Measurements from ENCODE around the gene MCEMP1. TPM values are rescaled to one million over a fixed set of nuclear protein-coding genes. Genes with fewer than 3 reads are reported as not detected.
"Not testable (repeated sequence)": the region's sequence is repeated elsewhere in the genome, so short reads cannot be mapped to it uniquely, and the experiment has no call there.

Gene MCEMP1
- total RNA-seq, 1 donor from 2014 or later, result not detected

- Histone ChIP-seq H3K9me3 (ENCODE audit: low read depth) (no peaks in the 10 kb centered on the region), H4K20me1 (ENCODE audit: low read depth) (no peaks in the 10 kb centered on the region), H3K27me3 (no peaks in the 10 kb centered on the region), H3K36me3 (no peaks in the 10 kb centered on the region), H3K27ac (no peak overlapping the region), H2AFZ (replicated peaks) (no peak overlapping the region), H3K4me3 (no peak overlapping the region), H3K9ac (no peak overlapping the region), H3K4me1 (no peaks in the 10 kb centered on the region), H3F3A (ENCODE audit: low read depth) (peaks cover 11% of the 10 kb centered on the region), H3K4me2 (no peak overlapping the region), H3K79me2 (ENCODE audit: low read depth) (no peaks in the 10 kb centered on the region)
- H3K4me1 Mint-ChIP-seq, result no peaks in the 10 kb centered on the region
- H3K9me3 Mint-ChIP-seq, result peaks cover 2% of the 10 kb centered on the region
- no peak overlapping the region for H3K4me3 Mint-ChIP-seq
- H3K36me3 Mint-ChIP-seq, result no peaks in the 10 kb centered on the region
- H3K27me3 Mint-ChIP-seq (ENCODE audit: insufficient read depth, low read depth), result peaks cover 7% of the 10 kb centered on the region
- no peak overlapping the region for H3K27ac Mint-ChIP-seq
- TF ChIP-seq EZH2 (IDR thresholded peaks at IDR 0.05) (no peak), EZH2phosphoT487 (IDR thresholded peaks at IDR 0.05) (no peak), CTCF (IDR thresholded peaks at IDR 0.05) (no peak)
- DNase-seq (ENCODE audit: low spot score), result no peak
Measured at GRCh38 chr19:7642295-7643030, 34.4 kb upstream of the MCEMP1 start.

- DNase-seq (ENCODE audit: low spot score), result no peak
- Histone ChIP-seq H3K4me2 (no peak overlapping the region), H3K79me2 (ENCODE audit: low read depth) (no peaks in the 10 kb centered on the region), H3K4me3 (no peak overlapping the region), H2AFZ (replicated peaks) (no peak overlapping the region), H3K9ac (no peak overlapping the region), H4K20me1 (ENCODE audit: low read depth) (no peaks in the 10 kb centered on the region), H3K27me3 (no peaks in the 10 kb centered on the region), H3K36me3 (no peaks in the 10 kb centered on the region), H3K9me3 (ENCODE audit: low read depth) (no peaks in the 10 kb centered on the region), H3K27ac (no peak overlapping the region), H3K4me1 (no peaks in the 10 kb centered on the region), H3F3A (ENCODE audit: low read depth) (peaks cover 11% of the 10 kb centered on the region)
- no peak for TF ChIP-seq EZH2phosphoT487 (IDR thresholded peaks at IDR 0.05)
- no peak for TF ChIP-seq CTCF (IDR thresholded peaks at IDR 0.05)
- TF ChIP-seq EZH2 (IDR thresholded peaks at IDR 0.05), result no peak
- Mint-ChIP-seq H3K36me3 (no peaks in the 10 kb centered on the region), H3K9me3 (peaks cover 2% of the 10 kb centered on the region), H3K4me1 (no peaks in the 10 kb centered on the region), H3K4me3 (no peak overlapping the region), H3K27me3 (ENCODE audit: insufficient read depth, low read depth) (peaks cover 7% of the 10 kb centered on the region), H3K27ac (no peak overlapping the region)
Measured at GRCh38 chr19:7643031-7643415, 33.9 kb upstream of the MCEMP1 start.

- H4K20me1 ChIP-seq (ENCODE audit: low read depth); H3K27ac Mint-ChIP-seq; H3K9ac ChIP-seq; H3K27ac ChIP-seq; H2AFZ ChIP-seq (replicated peaks); H3K27me3 ChIP-seq; H3K9me3 ChIP-seq (ENCODE audit: low read depth); H3K4me3 ChIP-seq; H3K79me2 ChIP-seq (ENCODE audit: low read depth); H3K36me3 ChIP-seq; H3K4me3 Mint-ChIP-seq; H3K4me1 Mint-ChIP-seq; H3K27me3 Mint-ChIP-seq (ENCODE audit: insufficient read depth, low read depth); H3K36me3 Mint-ChIP-seq; H3K9me3 Mint-ChIP-seq; H3K4me1 ChIP-seq; H3K4me2 ChIP-seq; DNase-seq (ENCODE audit: low spot score): not testable (repeated sequence)
- H3F3A ChIP-seq (ENCODE audit: low read depth), result peaks cover 11% of the 10 kb centered on the region
Measured at GRCh38 chr19:7643629-7644549, 33.0 kb upstream of the MCEMP1 start.

- no peak for DNase-seq (ENCODE audit: low spot score)
- H3K4me1 ChIP-seq, result no peaks in the 10 kb centered on the region
- H3K4me1 Mint-ChIP-seq, result no peaks in the 10 kb centered on the region
- H3K27ac Mint-ChIP-seq, result no peak overlapping the region
- no peak overlapping the region for H3K4me3 ChIP-seq
- H3K27ac ChIP-seq, result no peak overlapping the region
- H3K4me2 ChIP-seq, result no peak overlapping the region
- H3K36me3 ChIP-seq, result no peaks in the 10 kb centered on the region
- H3F3A ChIP-seq (ENCODE audit: low read depth), result peaks cover 9% of the 10 kb centered on the region
- no peak overlapping the region for H3K9ac ChIP-seq
- H3K9me3 Mint-ChIP-seq, result peaks cover 2% of the 10 kb centered on the region
- TF ChIP-seq EZH2phosphoT487 (IDR thresholded peaks at IDR 0.05), result no peak
- no peak for TF ChIP-seq CTCF (IDR thresholded peaks at IDR 0.05)
- no peak for TF ChIP-seq EZH2 (IDR thresholded peaks at IDR 0.05)
- H3K27me3 ChIP-seq, result no peaks in the 10 kb centered on the region
- no peaks in the 10 kb centered on the region for H3K36me3 Mint-ChIP-seq
- no peaks in the 10 kb centered on the region for H4K20me1 ChIP-seq (ENCODE audit: low read depth)
- no peak overlapping the region for H2AFZ ChIP-seq (replicated peaks)
- H3K9me3 ChIP-seq (ENCODE audit: low read depth), result no peaks in the 10 kb centered on the region
- no peaks in the 10 kb centered on the region for H3K79me2 ChIP-seq (ENCODE audit: low read depth)
- no peak overlapping the region for H3K4me3 Mint-ChIP-seq
- H3K27me3 Mint-ChIP-seq (ENCODE audit: insufficient read depth, low read depth), result peaks cover 5% of the 10 kb centered on the region
Measured at GRCh38 chr19:7644550-7644877, 32.4 kb upstream of the MCEMP1 start.

Measured in neural progenitor cell (in vitro differentiated cells).